ENCODE measurements around the gene SEC11A.

DNA sequence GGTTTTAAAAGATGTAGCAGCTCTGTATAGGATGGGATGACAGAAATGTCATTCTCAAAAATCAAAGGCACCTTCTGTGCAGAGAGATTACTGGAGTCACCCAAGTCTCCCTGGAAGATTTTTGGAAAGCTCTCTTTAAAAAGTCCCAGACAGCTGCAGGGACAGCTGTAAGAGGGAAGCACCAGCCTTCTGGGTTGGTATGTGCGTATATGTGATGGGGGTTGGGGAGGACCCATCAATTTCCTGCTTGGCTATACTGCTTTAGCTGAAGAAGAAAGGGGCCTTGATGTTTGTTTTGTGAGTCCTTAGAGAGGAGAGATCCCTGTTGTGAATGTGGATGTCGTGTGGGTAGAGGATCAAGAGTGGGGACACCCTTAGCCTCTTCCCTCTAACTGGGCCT is 5.4 kb upstream of the SEC11A start:
- TF ChIP-seq, protein P1, sequence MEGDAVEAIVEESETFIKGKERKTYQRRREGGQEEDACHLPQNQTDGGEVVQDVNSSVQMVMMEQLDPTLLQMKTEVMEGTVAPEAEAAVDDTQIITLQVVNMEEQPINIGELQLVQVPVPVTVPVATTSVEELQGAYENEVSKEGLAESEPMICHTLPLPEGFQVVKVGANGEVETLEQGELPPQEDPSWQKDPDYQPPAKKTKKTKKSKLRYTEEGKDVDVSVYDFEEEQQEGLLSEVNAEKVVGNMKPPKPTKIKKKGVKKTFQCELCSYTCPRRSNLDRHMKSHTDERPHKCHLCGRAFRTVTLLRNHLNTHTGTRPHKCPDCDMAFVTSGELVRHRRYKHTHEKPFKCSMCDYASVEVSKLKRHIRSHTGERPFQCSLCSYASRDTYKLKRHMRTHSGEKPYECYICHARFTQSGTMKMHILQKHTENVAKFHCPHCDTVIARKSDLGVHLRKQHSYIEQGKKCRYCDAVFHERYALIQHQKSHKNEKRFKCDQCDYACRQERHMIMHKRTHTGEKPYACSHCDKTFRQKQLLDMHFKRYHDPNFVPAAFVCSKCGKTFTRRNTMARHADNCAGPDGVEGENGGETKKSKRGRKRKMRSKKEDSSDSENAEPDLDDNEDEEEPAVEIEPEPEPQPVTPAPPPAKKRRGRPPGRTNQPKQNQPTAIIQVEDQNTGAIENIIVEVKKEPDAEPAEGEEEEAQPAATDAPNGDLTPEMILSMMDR (IDR thresholded peaks at IDR 0.05; ENCODE audit: insufficient read depth, low read length, poor library complexity, severe bottlenecking), result no peak
- no peak for TF ChIP-seq EZH2phosphoT487 (conservative IDR thresholded peaks at IDR 0.05; ENCODE audit: low read length)

Data from SU-DHL-6 (cell line).